DOHH2 (cell line): Measurements from ENCODE around the gene C3orf18.

ENCODE experiments used
- H3F3A ChIP-seq: fragments of 200-600 bp; sonication (generic), shearing (Covaris generic); 2 replicates; pipeline ENCODE4 v1.6.0; 2016; ENCODE audit warnings: antibody characterized with exemption, mild to moderate bottlenecking; ENCODE audit not compliant: control insufficient read depth, insufficient read depth
- H3K27ac ChIP-seq: fragments of 200-600 bp; sonication (generic); 2 replicates; pipeline ENCODE4 v1.5.1; 2014; ENCODE audit warnings: low read depth, mild to moderate bottlenecking, low read length, moderate library complexity
- H3K27me3 ChIP-seq: fragments of 200-600 bp; sonication (generic); 2 replicates; pipeline ENCODE4 v1.6.1; 2014; ENCODE audit warnings: mild to moderate bottlenecking, low read length, mixed read lengths; ENCODE audit not compliant: control insufficient read depth
- H3K36me3 ChIP-seq: fragments of 200-600 bp; sonication (generic); 2 replicates; pipeline ENCODE4 v1.6.1; 2014; ENCODE audit warnings: mild to moderate bottlenecking, low read length, moderate library complexity, mixed read lengths; ENCODE audit not compliant: control insufficient read depth
- H3K4me1 ChIP-seq: fragments of 200-600 bp; sonication (generic); 2 replicates; pipeline ENCODE4 v1.6.1; 2014; ENCODE audit warnings: mild to moderate bottlenecking, low read length, mixed read lengths; ENCODE audit not compliant: control insufficient read depth
- H3K4me2 ChIP-seq: fragments of 200-600 bp; sonication (generic); 2 replicates; pipeline ENCODE4 v1.6.0; 2014; ENCODE audit warnings: mild to moderate bottlenecking, low read length, moderate library complexity
- H3K4me3 ChIP-seq: fragments of 200-600 bp; sonication (generic); 2 replicates; pipeline ENCODE4 v1.5.1; 2014; ENCODE audit warnings: mild to moderate bottlenecking, low read length, mixed read lengths
- H3K79me2 ChIP-seq: fragments of 200-600 bp; sonication (generic); 2 replicates; pipeline ENCODE4 v1.6.1; 2014; ENCODE audit warnings: mild to moderate bottlenecking, low read length, mixed read lengths; ENCODE audit not compliant: control insufficient read depth
- H3K9me2 ChIP-seq: fragments of 200-600 bp; sonication (generic); replicated peaks from 2 replicates; pipeline ENCODE4 v1.6.1; 2014; ENCODE audit warnings: mild to moderate bottlenecking, low read length, mixed read lengths; ENCODE audit not compliant: control insufficient read depth
- H3K9me3 ChIP-seq: fragments of 200-600 bp; sonication (generic); 2 replicates; pipeline ENCODE4 v1.6.1; 2014; ENCODE audit warnings: antibody characterized with exemption, low read length, mixed read lengths; ENCODE audit not compliant: control insufficient read depth, insufficient read depth
- H4K20me1 ChIP-seq: fragments of 200-600 bp; sonication (generic); 2 replicates; pipeline ENCODE4 v1.6.0; 2014; ENCODE audit warnings: low read depth, mild to moderate bottlenecking, antibody characterized with exemption, low read length, moderate library complexity; ENCODE audit not compliant: control insufficient read depth, insufficient read depth
- CTCF ChIP-seq: fragments of 200-600 bp; sonication (generic); IDR thresholded peaks from one replicate; pipeline ENCODE4 v1.5.1; 2014; ENCODE audit warnings: antibody characterized with exemption, mild to moderate bottlenecking, low read depth, low read length; ENCODE audit not compliant: poor library complexity, severe bottlenecking
- EZH2phosphoT487 ChIP-seq: fragments of 200-600 bp; sonication (generic); IDR thresholded peaks from 2 replicates; pipeline ENCODE4 v1.6.1; 2017; ENCODE audit warnings: borderline replicate concordance, mild to moderate bottlenecking, antibody characterized with exemption, low read length, moderate library complexity, mixed read lengths

The C3orf18 gene

GRCh38 chr3:50525191-50525910 is 42.2 kb downstream of the C3orf18 start:
- Histone ChIP-seq H3K9me2 (no peaks in the 10 kb centered on the region), H3K4me1 (no peaks in the 10 kb centered on the region), H3F3A (no peaks in the 10 kb centered on the region), H3K4me3 (no peak overlapping the region), H3K79me2 (no peaks in the 10 kb centered on the region), H3K36me3 (no peaks in the 10 kb centered on the region), H3K4me2 (no peak overlapping the region), H3K27me3 (peaks cover 21% of the 10 kb centered on the region), H3K9me3 (no peaks in the 10 kb centered on the region), H4K20me1 (no peaks in the 10 kb centered on the region), H3K27ac (no peak overlapping the region)
- TF ChIP-seq EZH2phosphoT487 (no peak), CTCF (no peak)

GRCh38 chr3:50524746-50525145 is 42.8 kb downstream of the C3orf18 start:
- no peak overlapping the region for H3K4me2 ChIP-seq
- no peaks in the 10 kb centered on the region for H3F3A ChIP-seq
- no peak overlapping the region for H3K27ac ChIP-seq
- no peak overlapping the region for H3K4me3 ChIP-seq
- no peaks in the 10 kb centered on the region for H3K4me1 ChIP-seq
- H3K9me3 ChIP-seq, result no peaks in the 10 kb centered on the region
- H3K27me3 ChIP-seq, result peaks cover 15% of the 10 kb centered on the region
- TF ChIP-seq CTCF (no peak), EZH2phosphoT487 (no peak)
- H3K36me3 ChIP-seq, result no peaks in the 10 kb centered on the region
- no peaks in the 10 kb centered on the region for H4K20me1 ChIP-seq
- no peaks in the 10 kb centered on the region for H3K79me2 ChIP-seq
- H3K9me2 ChIP-seq, result no peaks in the 10 kb centered on the region

- Histone ChIP-seq H3K4me3 (no peak overlapping the region), H4K20me1 (no peaks in the 10 kb centered on the region), H3F3A (no peaks in the 10 kb centered on the region), H3K27ac (no peak overlapping the region), H3K9me3 (no peaks in the 10 kb centered on the region), H3K79me2 (no peaks in the 10 kb centered on the region), H3K4me1 (no peaks in the 10 kb centered on the region), H3K9me2 (no peaks in the 10 kb centered on the region), H3K4me2 (no peak overlapping the region), H3K36me3 (no peaks in the 10 kb centered on the region), H3K27me3 (peaks cover 6% of the 10 kb centered on the region; the same call in 1 of the 2 replicates)
- TF ChIP-seq EZH2phosphoT487 (no peak), CTCF (no peak)
These were observed 44.2 kb downstream of the C3orf18 start for GRCh38 chr3:50523279-50523811.
